GM21528 (cell line): Measurements from ENCODE around the gene SMG7.

Experiments used
- ATAC-seq: cut with Tn5 transposase; IDR thresholded peaks from one replicate; pipeline ENCODE4 v1.9.1; 2021; ENCODE audit warnings: mild to moderate bottlenecking, moderate library complexity; ENCODE audit not compliant: unreplicated experiment, low FRiP score

SMG7 gene

DNA sequence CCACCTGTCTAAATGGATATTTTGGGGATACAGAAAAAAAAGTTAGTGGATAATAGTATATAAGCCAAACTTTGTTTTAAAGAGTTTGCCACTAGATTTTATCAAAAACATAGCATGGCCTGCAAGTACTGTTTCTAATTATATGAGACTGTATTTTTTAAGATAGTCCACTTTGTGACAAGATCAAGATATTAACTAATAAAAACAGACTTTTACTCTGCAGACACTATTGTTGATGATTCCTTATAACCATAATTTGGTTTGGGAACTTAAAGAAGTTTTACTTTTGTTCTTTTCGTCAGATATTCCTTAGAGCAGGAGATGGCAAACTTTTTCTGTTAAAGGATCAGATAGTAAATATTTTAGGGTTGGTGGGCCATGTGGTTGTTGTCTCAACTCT lies 36.4 kb downstream of the SMG7 start:
- no peak for ATAC-seq

DNA sequence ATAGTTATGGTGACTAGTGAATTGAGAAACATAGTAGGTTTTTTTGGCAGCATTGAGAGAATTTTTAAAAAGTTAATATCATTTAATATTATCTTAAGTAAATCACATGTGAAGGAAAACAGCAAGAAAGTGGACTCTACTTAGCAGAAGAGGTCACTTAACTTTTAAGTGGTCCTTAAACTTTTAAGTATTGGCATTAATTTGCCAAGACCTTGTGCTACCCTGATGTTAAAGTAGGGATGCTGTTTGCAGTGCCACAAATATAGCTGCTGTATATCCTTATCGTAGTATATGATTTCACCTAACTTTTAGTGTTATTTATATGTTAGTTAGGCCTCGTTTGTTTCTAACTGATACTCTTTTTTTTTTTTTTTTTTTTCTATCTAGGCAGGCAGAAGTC lies 40.2 kb downstream of the SMG7 start:
- ATAC-seq: no peak

DNA sequence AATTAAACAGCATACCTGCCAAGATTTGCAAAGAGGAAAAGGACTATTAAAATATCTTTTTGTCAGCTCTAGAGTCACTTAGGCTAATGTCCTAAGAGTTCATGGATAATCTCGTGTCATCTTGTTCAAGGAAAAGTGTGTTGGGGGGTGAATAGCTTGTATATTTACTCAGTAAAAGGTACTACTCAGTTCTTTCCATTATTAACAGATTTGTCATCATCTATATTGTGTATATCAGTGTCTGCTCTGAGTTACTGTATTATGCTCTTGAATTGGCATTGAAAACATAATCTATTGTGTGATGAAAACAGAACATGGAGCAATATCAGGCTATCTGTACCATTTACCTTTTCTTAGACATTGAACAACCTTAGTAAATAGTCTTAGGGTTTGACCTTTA lies 41.9 kb downstream of the SMG7 start:
- ATAC-seq: no peak

DNA sequence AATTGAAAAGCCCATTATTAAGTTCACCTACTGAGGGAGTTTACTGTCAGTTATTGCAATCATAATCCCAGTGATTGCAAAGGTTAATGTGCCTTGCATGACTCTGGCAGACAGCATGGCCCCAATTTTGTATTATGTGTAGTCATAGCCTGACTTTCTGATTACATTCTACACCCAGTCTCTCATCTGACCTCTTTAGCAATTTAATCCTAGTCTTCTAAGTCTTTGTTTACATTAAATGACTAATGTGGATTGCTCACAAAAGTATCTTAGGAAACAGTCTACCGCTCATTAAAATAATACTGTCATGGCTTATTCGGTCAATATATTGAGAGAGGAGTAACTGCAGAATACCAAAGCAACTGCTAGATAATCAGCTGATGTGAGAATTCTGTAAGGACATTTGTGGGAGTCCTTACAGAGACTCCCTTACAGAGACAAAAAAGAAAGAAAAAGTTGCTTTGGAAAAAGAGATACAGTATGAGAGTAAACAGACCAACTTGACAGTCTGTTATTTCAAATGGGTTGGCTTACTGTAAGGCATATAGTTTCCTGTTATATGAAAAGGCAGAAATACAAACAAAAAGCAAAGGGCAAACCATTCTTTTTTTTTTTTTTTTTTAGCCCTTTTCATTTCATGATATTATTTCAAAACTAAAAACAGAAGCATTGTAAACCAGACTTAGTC lies 42.8 kb downstream of the SMG7 start:
- no peak for ATAC-seq

DNA sequence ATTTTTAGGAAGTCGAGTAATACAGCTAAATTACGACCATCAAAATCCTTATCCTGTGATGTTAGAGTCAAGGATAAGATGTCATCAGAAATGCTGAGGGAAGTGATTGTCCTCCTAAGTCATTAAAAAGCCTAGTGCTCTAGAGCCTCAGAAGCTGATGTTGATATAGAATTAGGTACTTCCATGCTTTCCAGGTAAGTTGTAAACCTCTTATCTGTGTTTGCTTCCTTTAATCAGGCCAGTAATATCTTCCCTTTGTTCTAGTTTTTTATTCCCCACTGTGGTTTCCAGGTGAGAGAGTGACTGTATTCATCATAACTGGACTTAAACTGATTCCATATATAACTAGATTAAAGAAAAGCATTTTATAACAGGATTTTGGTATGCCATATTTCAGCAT lies 44.4 kb downstream of the SMG7 start:
- ATAC-seq: no peak

DNA sequence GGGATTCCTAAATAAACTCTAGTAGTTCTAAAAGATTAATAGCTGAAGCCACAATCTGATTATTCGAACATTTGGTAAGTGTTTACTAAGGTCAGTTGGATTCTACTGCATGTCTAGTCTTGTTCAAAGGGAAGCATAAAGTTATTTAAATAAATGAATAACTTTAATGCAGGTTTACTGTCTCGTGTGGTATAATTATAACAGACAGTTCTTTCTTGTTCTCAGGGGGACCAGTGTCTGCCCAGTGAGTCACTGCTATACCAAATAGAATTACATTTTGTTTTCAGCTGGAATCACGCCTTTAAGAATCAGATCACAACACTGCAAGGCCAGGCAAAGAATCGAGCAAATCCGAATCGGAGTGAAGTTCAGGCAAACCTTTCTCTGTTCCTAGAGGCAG lies 45.1 kb downstream of the SMG7 start:
- no peak for ATAC-seq

DNA sequence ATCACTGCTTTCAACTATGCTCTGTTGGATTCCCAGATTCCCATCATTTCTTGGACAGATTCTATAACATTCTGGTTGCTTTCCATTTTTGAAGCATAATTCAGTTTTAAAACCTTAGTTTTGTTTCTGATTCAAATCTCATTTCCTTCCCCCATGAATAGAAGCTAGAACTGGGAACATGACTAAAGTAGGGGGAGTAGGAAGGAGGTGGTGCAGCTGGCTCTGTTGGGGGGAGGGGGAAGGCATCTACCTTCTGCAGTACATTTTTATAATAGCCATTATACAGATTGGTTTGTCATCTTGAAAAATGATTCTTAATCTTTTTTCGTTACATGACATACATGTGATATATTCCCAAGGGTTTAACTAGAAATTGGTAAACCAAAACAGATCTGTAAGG lies 48.1 kb downstream of the SMG7 start:
- no peak for ATAC-seq

DNA sequence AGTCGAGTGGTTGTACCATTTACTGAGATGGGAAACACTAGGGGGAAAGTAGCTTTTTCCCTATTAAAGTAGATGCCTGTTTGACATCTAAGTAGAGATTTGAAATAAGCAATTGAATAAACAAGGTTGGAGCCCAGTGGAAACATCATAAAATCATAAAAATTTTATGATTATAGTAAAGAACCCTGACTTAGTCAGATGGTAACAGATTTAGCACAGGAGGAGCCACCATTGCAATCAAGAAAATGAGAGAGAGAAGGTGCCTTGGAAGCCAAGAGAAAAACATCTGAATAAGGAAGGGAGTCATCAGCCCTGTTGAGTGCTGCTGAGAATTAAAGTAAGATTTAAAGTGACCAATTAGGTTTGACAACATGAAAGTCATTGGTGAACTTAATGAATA lies 49.8 kb downstream of the SMG7 start:
- ATAC-seq: no peak

DNA sequence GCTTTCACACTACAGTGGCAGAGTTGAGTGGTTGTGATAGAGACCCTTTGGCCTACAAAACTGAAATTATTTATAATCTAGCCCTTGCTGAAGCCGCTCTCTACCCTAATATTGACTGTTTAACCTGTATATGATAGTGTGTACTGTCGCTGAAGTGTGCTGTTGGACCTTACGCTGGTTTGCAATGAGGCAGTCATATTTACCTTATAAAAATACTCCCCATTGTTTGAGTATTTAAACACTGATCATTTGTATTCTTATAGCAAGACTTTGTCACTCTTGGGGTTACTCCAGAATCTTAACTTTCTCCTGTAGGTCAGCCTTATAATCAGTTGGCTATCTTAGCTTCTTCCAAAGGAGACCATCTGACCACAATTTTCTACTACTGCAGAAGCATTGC lies 56.3 kb downstream of the SMG7 start:
- ATAC-seq: no peak

DNA sequence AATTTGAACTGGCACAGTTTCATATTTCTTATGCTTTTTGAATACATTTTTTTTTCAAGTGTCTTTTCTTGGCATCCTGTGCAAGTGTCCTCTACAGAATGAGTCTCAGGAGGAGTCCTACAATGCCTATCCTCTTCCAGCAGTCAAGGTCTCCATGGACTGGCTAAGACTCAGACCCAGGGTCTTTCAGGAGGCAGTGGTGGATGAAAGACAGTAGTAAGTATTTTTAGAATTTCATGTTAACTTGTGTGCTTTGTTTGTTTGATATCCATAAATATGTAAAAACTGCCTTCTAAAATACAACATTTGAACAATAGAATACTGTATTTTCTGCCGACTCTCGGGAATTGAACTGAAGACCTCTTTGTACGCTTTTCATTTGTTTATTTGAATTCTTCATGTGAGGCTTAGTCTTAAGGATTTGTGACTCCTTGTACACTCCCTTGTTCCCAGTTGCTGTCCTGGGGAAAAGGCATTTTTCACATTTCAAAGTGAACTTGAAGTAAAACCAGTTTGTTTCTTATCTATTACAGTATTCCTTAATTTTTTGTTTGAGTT lies 61.4 kb downstream of the SMG7 start:
- ATAC-seq: no peak

DNA sequence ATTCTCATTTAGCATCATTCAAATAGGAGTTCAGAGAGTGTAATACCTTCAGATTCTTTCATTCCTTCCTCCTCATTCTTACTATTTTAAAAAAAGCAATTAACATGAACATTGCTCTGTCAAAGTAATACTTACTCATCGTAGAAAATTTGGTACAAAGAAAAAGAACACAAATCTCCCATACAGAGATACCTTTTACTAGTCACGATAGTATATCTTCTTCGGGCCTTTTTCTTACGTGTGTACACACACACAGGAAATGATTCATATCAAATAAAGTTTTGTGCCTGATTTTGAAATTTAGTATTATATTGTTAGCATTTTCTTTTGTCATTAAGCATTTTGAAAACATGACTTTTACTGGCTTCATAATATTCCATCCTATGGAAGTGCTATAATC lies 65.1 kb downstream of the SMG7 start:
- no peak for ATAC-seq

DNA sequence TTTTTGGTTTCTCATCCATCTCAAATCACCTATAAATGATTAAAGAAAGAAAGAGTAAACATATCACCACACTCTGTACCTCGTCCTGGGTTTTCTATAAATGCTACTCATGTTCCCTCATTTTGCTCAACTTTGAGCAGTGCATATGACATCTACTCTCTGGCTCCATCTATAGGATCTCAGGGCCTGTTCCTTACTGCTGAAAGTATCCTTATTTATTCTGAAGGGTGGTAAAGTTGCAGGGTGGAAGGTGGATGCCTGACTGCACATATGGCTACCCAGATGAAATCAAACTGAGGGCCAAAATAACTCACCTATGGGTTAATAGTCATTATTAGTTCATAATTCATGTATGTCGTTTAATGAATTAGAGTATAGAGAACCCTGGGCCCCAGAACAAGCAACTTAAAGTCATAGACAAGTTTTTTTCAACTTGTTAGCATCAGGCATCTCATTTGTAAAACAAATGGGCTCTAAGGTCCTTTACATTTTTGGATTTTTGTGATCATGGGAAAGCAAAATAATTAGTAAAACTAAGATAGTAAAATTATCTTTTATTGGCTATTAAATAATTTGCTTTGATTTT lies 71.4 kb downstream of the SMG7 start:
- ATAC-seq: no peak

DNA sequence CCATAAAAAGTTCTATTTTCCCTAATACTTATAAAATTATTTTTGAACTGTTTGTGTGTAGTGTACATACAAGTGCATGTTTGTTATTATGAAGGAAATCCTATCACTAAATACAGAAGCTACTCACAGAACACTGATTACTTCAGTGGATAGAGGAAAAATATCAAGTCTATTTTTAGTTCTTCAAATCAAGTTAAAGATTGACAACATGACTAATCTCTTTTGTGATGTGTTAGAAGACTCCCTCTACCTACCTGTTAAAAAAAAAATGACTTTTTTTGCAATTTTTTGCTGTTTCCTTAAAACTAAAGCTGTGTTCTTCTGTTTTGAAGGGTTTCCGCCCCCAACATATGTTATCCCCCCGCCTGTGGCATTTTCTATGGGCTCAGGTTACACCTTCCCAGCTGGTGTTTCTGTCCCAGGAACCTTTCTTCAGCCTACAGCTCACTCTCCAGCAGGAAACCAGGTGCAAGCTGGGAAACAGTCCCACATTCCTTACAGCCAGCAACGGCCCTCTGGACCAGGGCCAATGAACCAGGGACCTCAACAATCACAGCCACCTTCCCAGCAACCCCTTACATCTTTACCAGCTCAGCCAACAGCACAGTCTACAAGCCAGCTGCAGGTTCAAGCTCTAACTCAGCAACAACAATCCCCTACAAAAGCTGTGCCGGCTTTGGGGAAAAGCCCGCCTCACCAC lies 72.4 kb downstream of the SMG7 start:
- ATAC-seq: no peak

DNA sequence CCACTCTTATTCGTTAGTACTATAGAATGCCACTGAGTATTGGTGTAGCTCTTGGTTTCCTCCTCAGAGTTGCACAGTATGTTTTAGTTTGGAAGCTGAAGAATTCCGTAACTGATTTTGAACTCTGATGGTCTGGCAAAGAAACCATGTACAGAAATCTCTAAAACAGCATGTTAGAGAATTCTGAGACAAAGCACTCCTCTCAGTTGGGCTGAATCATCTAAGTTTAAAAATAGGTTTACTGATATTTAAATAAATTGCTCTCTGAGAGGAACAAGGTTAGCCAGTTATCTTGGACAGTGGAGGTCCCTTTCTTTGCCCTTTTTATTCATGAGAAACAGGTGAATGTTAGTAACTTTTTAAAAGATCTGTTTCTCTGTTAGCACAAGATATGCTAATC lies 74.1 kb downstream of the SMG7 start:
- no peak for ATAC-seq

DNA sequence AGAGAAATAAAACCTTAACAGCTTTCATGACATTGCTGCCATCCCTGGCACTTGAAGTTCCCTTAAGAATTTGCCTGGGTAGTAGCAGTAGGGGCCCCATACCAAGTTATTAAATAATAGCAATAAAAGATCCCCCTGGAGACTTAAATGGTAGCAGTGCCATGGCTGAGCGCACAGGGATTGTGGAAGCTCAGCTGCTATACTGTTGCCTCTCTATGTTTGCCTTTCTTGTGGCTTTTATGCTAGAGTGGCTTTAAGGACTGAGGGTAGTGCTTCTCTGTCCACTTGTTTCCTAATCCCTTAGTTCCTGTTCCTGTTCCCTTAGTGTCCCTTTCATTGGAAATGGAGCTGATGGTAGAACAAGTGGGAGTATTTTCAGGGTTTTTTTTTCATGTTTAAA lies 75.8 kb downstream of the SMG7 start:
- no peak for ATAC-seq

DNA sequence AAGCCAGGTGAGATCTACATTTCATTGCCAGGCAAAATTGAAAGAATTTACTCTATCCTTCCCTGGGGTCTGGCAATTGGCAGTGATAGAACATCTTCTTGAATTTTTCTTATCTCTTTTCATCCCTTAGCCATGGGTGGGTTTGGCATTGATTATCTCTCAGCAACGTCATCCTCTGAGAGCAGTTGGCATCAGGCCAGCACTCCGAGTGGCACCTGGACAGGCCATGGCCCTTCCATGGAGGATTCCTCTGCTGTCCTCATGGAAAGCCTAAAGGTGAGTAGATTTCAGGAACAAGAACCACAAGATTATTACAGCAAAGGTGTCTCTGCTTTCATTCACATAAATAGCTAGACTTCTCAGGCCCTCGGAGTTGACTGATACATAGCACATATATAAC lies 78.6 kb downstream of the SMG7 start:
- no peak for ATAC-seq

DNA sequence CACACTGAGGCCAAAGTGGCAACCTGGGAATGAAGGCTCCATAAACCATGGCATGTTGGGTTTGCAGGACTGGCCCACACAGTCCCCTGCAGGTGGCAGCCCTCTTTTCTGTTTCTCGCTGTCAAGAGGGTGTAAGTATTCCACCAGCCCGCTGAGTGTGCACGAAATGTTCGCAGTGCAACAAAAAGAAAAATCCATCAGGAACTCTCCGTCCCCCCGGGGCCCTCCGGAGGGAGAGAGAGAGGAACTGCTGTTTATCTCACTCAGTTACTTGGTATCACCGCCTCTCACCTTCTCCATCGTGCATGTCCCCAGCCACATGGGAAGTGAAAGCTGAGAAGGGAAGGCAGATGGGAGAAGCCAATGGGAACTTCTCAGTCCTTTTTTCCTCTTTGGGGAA lies 79.6 kb downstream of the SMG7 start:
- no peak for ATAC-seq

DNA sequence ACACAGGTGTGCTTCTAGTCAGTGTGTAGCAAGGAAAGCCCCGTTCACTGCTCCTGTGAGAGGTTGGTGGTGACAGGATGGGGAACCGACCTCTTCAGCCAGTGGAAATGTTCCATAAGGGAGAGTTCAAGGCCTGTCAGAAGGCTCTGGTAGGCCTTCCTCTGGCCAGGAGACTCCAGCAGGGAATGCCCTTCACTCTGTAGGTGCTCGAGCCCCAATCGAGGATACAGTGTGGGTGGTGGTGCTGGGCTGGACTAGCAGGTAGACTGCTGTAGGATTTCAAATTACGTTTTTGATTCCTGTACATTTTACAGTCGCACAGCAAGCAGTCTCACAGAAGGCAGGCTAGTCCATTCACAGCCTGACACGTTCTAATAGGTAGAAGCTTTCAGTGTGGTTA lies 80.1 kb downstream of the SMG7 start:
- no peak for ATAC-seq

DNA sequence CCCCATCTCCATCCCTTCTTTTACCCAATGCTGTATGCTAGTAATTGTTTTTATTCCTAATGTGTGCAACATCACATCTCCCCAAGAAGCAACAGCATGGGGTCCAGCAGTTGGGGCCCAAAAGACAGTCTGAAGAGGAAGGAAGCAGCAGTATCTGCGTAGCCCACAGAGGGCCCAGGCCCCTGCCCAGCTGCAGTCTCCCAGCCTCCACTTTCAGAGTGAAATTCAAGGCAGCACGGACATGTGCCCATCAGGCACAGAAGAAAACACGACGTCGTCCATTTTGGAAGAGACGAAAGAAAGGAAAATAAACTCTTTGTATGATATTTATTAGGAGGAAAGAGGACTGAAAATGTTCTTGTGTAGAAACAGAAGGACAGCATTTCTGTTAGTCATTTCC lies 80.6 kb downstream of the SMG7 start:
- ATAC-seq: no peak

DNA sequence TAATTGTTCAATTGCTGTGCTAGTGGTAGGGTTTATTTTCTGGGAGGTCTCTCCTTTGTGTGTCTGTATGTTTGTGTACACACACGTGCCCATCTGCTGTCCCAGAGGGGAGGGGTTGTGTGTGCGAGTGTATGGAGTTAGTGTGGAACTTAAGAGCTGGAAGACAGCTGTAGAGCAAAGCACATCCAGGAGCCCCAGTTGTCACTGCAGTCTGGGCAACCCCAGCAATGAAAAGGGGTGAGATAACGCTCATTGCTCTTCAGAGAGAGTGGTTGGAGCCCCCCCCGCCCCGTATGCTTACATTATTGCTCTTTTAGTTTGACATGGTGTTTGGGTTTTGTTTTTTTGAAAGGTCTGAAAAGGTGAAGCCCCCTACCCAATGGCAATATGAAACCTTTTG lies 81.0 kb downstream of the SMG7 start:
- ATAC-seq: no peak

DNA sequence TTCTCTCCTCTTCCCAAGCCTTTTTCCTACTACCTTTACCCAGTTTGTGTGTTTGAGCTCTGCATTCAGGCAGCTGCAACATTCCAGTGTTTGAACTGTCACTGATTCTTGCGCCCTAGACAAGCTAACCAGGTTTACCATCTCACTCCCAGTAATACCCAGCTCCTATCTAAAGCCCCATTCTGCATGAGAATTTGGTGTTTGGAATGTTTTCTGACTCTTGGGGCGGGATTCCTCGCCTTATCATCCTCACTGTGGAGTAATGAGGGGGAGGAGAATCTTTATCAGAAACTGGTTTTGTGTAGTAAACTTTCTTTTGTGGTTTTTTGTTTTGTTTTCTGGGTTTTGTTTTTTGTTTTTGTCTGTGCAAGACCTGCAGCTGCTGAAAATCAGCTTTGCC lies 81.5 kb downstream of the SMG7 start:
- no peak for ATAC-seq

DNA sequence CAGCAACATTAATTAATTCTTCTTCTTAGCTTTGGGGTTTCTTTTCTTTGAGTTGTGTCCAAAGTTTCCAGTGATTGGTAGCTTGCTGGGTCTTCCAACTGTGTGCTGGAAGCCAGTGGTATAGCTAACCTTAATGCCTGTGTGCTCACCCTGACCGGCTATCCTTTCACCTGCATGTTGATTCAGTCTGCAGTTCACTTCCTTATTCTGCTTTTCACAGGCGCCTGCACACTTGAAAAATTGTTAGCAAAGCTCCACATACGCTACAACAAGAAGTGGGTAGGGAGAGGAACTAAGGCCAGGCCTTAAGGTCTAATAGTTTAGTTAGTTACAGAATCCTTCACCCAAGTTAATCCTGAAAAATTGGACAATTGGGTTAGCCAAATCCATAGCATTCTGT lies 82.3 kb downstream of the SMG7 start:
- ATAC-seq: no peak
